H1 (cell line): Measurements from ENCODE around the gene JPT1. TPM values are rescaled to one million over a fixed set of nuclear protein-coding genes. Genes with fewer than 3 reads are reported as not detected.

ENCODE experiments used
- CTCF ChIA-PET: fragments of 300-600 bp; sonication (Branson Sonifier 250); formaldehyde crosslinking; loops from one replicate; lab custom pipeline; 2021; ENCODE audit not compliant: partially characterized antibody; lab: Charles Lee
- POLR2A ChIA-PET: fragments of 300-600 bp; sonication (Branson Sonifier 250); formaldehyde crosslinking; loops from one replicate; lab custom pipeline; 2021; ENCODE audit warnings: inconsistent platforms; ENCODE audit not compliant: partially characterized antibody; lab: Charles Lee
- DNase-seq, 2 experiments: peaks; one replicate each; pipeline versions ENCODE4 v3.0.0 to v3.0.0-alpha.2; 2010 to 2022; ENCODE audit warnings: low spot score in 2 of 2, low read depth in 1 of 2, mixed read lengths in 1 of 2
- FAIRE-seq: peaks from 2 replicates; lab custom pipeline; 2011; peaks lifted over from hg19 to GRCh38; lab: Jason Lieb, UNC
- H2AFZ ChIP-seq: 2 replicates; pipeline ENCODE4 v1.8.1; 2012; ENCODE audit warnings: low read length, inconsistent platforms
- H2AK5ac ChIP-seq: 2 replicates; pipeline ENCODE4 v1.6.1; 2013; ENCODE audit warnings: low read depth, low read length
- H2BK120ac ChIP-seq: replicated peaks from 2 replicates; pipeline ENCODE3; 2013; ENCODE audit warnings: low read depth, low read length, inconsistent platforms
- H2BK12ac ChIP-seq: 2 replicates; pipeline ENCODE4 v1.6.1; 2013; ENCODE audit warnings: low read depth, low read length
- H2BK15ac ChIP-seq: 2 replicates; pipeline ENCODE4 v1.6.1; 2013; ENCODE audit warnings: low read length
- H2BK20ac ChIP-seq: 2 replicates; pipeline ENCODE4 v1.6.1; 2013; ENCODE audit warnings: low read length
- H2BK5ac ChIP-seq: 2 replicates; pipeline ENCODE4 v1.6.1; 2013; ENCODE audit warnings: low read depth, low read length
- H3K14ac ChIP-seq: 2 replicates; pipeline ENCODE4 v1.6.1; 2013; ENCODE audit warnings: inconsistent platforms; ENCODE audit not compliant: insufficient read length
- H3K18ac ChIP-seq: 2 replicates; pipeline ENCODE4 v1.6.1; 2013; ENCODE audit warnings: low read length; ENCODE audit errors: extremely low read depth
- H3K23ac ChIP-seq: 2 replicates; pipeline ENCODE4 v1.6.1; 2013; ENCODE audit warnings: inconsistent platforms; ENCODE audit not compliant: insufficient read length
- H3K23me2 ChIP-seq: 2 replicates; pipeline ENCODE4 v1.6.1; 2013; ENCODE audit warnings: low read depth, low read length
- H3K27ac ChIP-seq: 2 replicates; pipeline ENCODE4 v1.6.1; 2011; ENCODE audit warnings: low read depth, low read length, inconsistent platforms
- H3K27me3 ChIP-seq, 4 experiments: replicated peaks in 1 of 4; 1 replicate in 1 of 4; 2 replicates in 3 of 4; pipeline versions ENCODE4 v1.6.1 to v1.8.1; 2011 to 2013; ENCODE audit warnings: low read length in 3 of 4, mild to moderate bottlenecking in 3 of 4, inconsistent platforms in 2 of 4, mixed read lengths in 2 of 4, moderate library complexity in 1 of 4; ENCODE audit not compliant: control insufficient read depth in 3 of 4, insufficient read depth in 3 of 4; ENCODE audit errors: extremely low read depth in 1 of 4
- H3K36me3 ChIP-seq, 4 experiments: 2 replicates each; pipeline versions ENCODE4 v1.6.1 to v1.8.1; 2011 to 2013; ENCODE audit warnings: mild to moderate bottlenecking in 4 of 4, low read length in 3 of 4, moderate library complexity in 2 of 4, control low read depth in 1 of 4, inconsistent platforms in 1 of 4; ENCODE audit not compliant: insufficient read depth in 4 of 4, control insufficient read depth in 2 of 4
- H3K4ac ChIP-seq: replicated peaks from 2 replicates; pipeline ENCODE3; 2013; ENCODE audit warnings: low read length, low read depth, mixed read lengths, inconsistent platforms; ENCODE audit not compliant: insufficient read length
- H3K4me1 ChIP-seq, 4 experiments: replicated peaks in 1 of 4; 1 replicate in 1 of 4; 2 replicates in 3 of 4; pipeline versions ENCODE4 v1.6.1 to v1.8.1; 2011 to 2013; ENCODE audit warnings: low read length in 3 of 4, inconsistent platforms in 2 of 4, mixed read lengths in 1 of 4; ENCODE audit not compliant: insufficient read depth in 4 of 4, control insufficient read depth in 3 of 4
- H3K4me2 ChIP-seq, 2 experiments: 2 replicates each; pipeline versions ENCODE4 v1.6.1 to v1.8.1; 2011 to 2013; ENCODE audit warnings: low read depth in 2 of 2, low read length in 2 of 2, control low read depth in 1 of 2, inconsistent platforms in 1 of 2, mild to moderate bottlenecking in 1 of 2; ENCODE audit not compliant: insufficient read depth in 1 of 2
- H3K4me3 ChIP-seq, 4 experiments: fragments of 200-600, 300-600 bp in 1 of 4; sonication (generic), shearing (Covaris generic), sonication (Bioruptor Twin) in 1 of 4; 2 replicates each; pipeline versions ENCODE4 v1.5.1 to v1.8.1; 2011 to 2016; ENCODE audit warnings: low read length in 4 of 4, low read depth in 3 of 4, control low read depth in 2 of 4, inconsistent platforms in 2 of 4, mild to moderate bottlenecking in 2 of 4, mixed read lengths in 1 of 4, moderate library complexity in 1 of 4; ENCODE audit not compliant: insufficient read depth in 2 of 4; ENCODE audit errors: extremely low read depth in 1 of 4
- H3K56ac ChIP-seq: replicated peaks from 2 replicates; pipeline ENCODE3; 2013; ENCODE audit warnings: low read depth, mild to moderate bottlenecking, mixed read lengths, low read length, inconsistent platforms; ENCODE audit not compliant: insufficient read length
- H3K79me1 ChIP-seq: 2 replicates; pipeline ENCODE4 v1.6.1; 2013; ENCODE audit warnings: low read depth, low read length, control low read depth
- H3K79me2 ChIP-seq, 2 experiments: 2 replicates each; pipeline versions ENCODE4 v1.6.1 to v1.8.1; 2012 to 2013; ENCODE audit warnings: low read length in 2 of 2, mild to moderate bottlenecking in 2 of 2, inconsistent platforms in 1 of 2; ENCODE audit not compliant: insufficient read depth in 2 of 2, control insufficient read depth in 1 of 2
- H3K9ac ChIP-seq, 4 experiments: replicated peaks in 1 of 4; 1 replicate in 1 of 4; 2 replicates in 3 of 4; pipeline versions ENCODE4 v1.6.1 to v1.8.1; 2011 to 2013; ENCODE audit warnings: low read depth in 3 of 4, low read length in 3 of 4, control low read depth in 2 of 4, mild to moderate bottlenecking in 2 of 4, moderate library complexity in 2 of 4, inconsistent platforms in 1 of 4; ENCODE audit errors: extremely low read depth in 1 of 4
- H3K9me3 ChIP-seq, 2 experiments: 2 replicates each; pipeline versions ENCODE4 v1.6.1 to v1.8.1; 2012 to 2013; ENCODE audit warnings: mild to moderate bottlenecking in 2 of 2, moderate library complexity in 2 of 2, control low read depth in 1 of 2, inconsistent platforms in 1 of 2, low read depth in 1 of 2, low read length in 1 of 2, mixed read lengths in 1 of 2; ENCODE audit not compliant: insufficient read depth in 2 of 2
- H4K20me1 ChIP-seq, 2 experiments: replicated peaks in 1 of 2; 2 replicates each; pipeline versions ENCODE3 to v1.8.1; 2011 to 2013; ENCODE audit warnings: inconsistent platforms in 2 of 2, low read length in 2 of 2, mild to moderate bottlenecking in 1 of 2; ENCODE audit not compliant: insufficient read depth in 2 of 2, control insufficient read depth in 1 of 2
- H4K5ac ChIP-seq: 2 replicates; pipeline ENCODE4 v1.6.1; 2013; ENCODE audit warnings: low read length, low read depth, mixed read lengths, inconsistent platforms; ENCODE audit not compliant: insufficient read length
- H4K8ac ChIP-seq: 2 replicates; pipeline ENCODE4 v1.8.0; 2013; ENCODE audit warnings: mild to moderate bottlenecking, moderate library complexity, low read length, inconsistent platforms; ENCODE audit not compliant: insufficient read depth; ENCODE audit errors: extremely low read depth
- H4K91ac ChIP-seq: replicated peaks from 2 replicates; pipeline ENCODE3; 2013; ENCODE audit warnings: low read length, mixed read lengths, inconsistent platforms; ENCODE audit not compliant: insufficient read length
- HDAC6 ChIP-seq: IDR thresholded peaks from one replicate; pipeline ENCODE4 v1.7.1; 2012; ENCODE audit warnings: low read depth, mild to moderate bottlenecking, inconsistent platforms, low read length, moderate library complexity
- MAFK ChIP-seq: IDR thresholded peaks from 2 replicates; pipeline ENCODE4 v1.6.1; 2012; ENCODE audit warnings: low read depth, mild to moderate bottlenecking, improper control_type of control experiment, low read length
- NRF1 ChIP-seq: IDR thresholded peaks from 2 replicates; pipeline ENCODE4 v1.6.1; 2011; ENCODE audit warnings: mild to moderate bottlenecking, low read depth, low read length, improper control_type of control experiment
- WGBS, 2 experiments: shearing (Covaris generic) in 1 of 2; methylation state at CpG; one replicate each; pipeline versions ENCODE4 v1.1.6 to v1.1.7; 2013 to 2015; ENCODE audit warnings: low lambda C conversion rate in 2 of 2, mixed read lengths in 2 of 2, inconsistent platforms in 1 of 2, low coverage in 1 of 2, missing lambda C conversion rate in 1 of 2; ENCODE audit not compliant: insufficient replicate concordance in 2 of 2, insufficient coverage in 1 of 2, insufficient read length in 1 of 2; ENCODE audit errors: extremely low coverage in 1 of 2, missing lambda C conversion rate in 1 of 2; 5-methylcytosine and 5-hydroxymethylcytosine counted together
- polyA plus RNA-seq, 7 experiments: library from polyadenylated mRNA; depleted of rRNA in 3 of 7; stranded (reverse) in 5 of 7; unstranded in 2 of 7; fragments of >200 nt in 5 of 7; fragments of 200-250 nt in 2 of 7; gene quantifications; 1 replicate in 5 of 7; 2 replicates in 1 of 7; 4 replicates in 1 of 7; pipeline versions ENCODE4 v1.2.1 to v1.2.3, GENCODE V29; 2011 to 2013; ENCODE audit warnings: missing spikeins in 2 of 7, mixed read lengths in 2 of 7
- total RNA-seq: library from RNA; stranded (reverse); fragmentation: NEBNext Ultra II Directional; extraction: Animal tissue kit (Norgen Biotek cat#: 25700); gene quantifications from 2 replicates; pipeline ENCODE4 v1.2.1, GENCODE V29; 2021

JPT1 gene
- total and polyA plus RNA-seq, 2 of the 8 experiments (the other 6 are each of a cell fraction or from before 2014, with no cell fraction given) = 154 to 369 TPM

DNA sequence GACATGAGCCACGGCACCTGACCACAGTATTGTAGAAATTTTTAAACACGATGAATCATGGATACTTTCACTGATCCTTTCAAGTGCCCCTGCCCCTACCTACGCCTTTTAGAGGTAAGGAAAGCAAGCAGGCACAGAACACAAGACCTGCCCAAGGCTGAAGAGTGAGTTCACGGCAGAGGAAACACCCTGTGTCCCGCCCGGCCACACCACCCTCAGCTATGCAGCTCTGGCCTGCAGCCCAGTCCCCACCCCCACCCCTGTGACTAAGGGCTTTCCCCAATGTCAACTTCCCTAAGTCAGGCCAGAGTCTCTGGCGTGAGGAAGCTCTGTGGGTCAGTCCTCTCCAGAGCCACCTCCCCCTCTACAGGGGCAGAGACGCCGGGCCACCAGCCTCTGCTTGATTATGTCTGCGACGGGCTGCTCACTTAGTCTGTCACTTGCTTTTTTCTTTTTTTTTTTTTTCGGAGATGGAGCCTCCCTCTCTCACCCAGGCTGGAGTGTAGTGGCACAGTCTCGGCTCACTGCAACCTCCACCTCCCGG is 58.2 kb downstream of the JPT1 start:
- Histone ChIP-seq H3K9me3 (peaks cover 0 to 3% of the 10 kb centered on the region in 2 experiments; a peak in 2 of 4 replicates), H3K56ac (no peak overlapping the region), H2AK5ac (no peak overlapping the region), H3K4ac (no peak overlapping the region), H3K18ac (no peak overlapping the region), H4K8ac (no peak overlapping the region), H3K4me3 (no peak overlapping the region), H3K14ac (no peak overlapping the region), H3K9ac (0 out of 7 replicates have a peak overlapping the region, but pooled peaks of 1 of the 4 experiments have one; percentile 32), H3K27ac (no peak overlapping the region), H3K79me1 (peaks cover 5% of the 10 kb centered on the region), H3K23ac (no peak overlapping the region), H2BK12ac (no peak overlapping the region), H3K4me2 (no peak overlapping the region), H2BK15ac (no peak overlapping the region), H3K23me2 (peaks cover 4% of the 10 kb centered on the region), H4K5ac (no peak overlapping the region), H4K91ac (no peak overlapping the region), H2AFZ (no peak overlapping the region), H2BK120ac (no peak overlapping the region), H3K4me1 (peaks cover 0 to 13% (median 8%) of the 10 kb centered on the region in 4 experiments; a peak in 6 of 7 replicates), H3K36me3 (peaks cover 0 to 9% (median 4%) of the 10 kb centered on the region in 4 experiments; a peak in 5 of 8 replicates), H4K20me1 (peaks cover 0 to 5% of the 10 kb centered on the region in 2 experiments), H2BK5ac (no peak overlapping the region), H3K27me3 (no peaks in the 10 kb centered on the region), H3K79me2 (peaks cover 0 to 7% of the 10 kb centered on the region in 2 experiments; a peak in 2 of 4 replicates), H2BK20ac (no peak overlapping the region)
- TF ChIP-seq MAFK (0 out of 2 replicates have a peak, but pooled peaks have one; percentile 18), HDAC6 (no peak), NRF1 (no peak)
- POLR2A ChIA-PET = interaction anchor here (0.6 to 1.5 kb wide), 6 partner anchors 8 to 684 kb away, joined by 3 to 5 read pairs (median 3); partner anchors contain the start of gene ARMC7
- DNase-seq (no peak), FAIRE-seq (no peak)
- CTCF ChIA-PET = interaction anchor here (0.9 to 6.8 kb wide), 5 partner anchors 10 to 34 kb away, joined by 3 to 60 read pairs (median 9); no protein-coding TSS in a partner anchor
- WGBS, 2 experiments = 87% methylated on average over 12 of the region's 14 CpGs; no CpG with 5 or more reads in 1 of the 2 experiments
